RKO (cell line): ENCODE measurements around the gene RPL29.

ENCODE experiments used
- DNase-seq: peaks from one replicate; pipeline ENCODE4 v3.0.0-alpha.2; 2016; ENCODE audit warnings: low spot score

RPL29 gene

GRCh38 chr3:51982352-51982837, 13.3 kb downstream of the RPL29 start:
- DNase-seq, result peak; percentile 89

- DNase-seq, result no peak
These were observed 15.4 kb downstream of the RPL29 start for GRCh38 chr3:51980253-51980652.

GRCh38 chr3:51978143-51978502, 17.6 kb downstream of the RPL29 start:
- no peak for DNase-seq

- DNase-seq, result no peak
These were observed 18.1 kb downstream of the RPL29 start for GRCh38 chr3:51977446-51978142.

- no peak for DNase-seq
These were observed 19.7 kb downstream of the RPL29 start for GRCh38 chr3:51975852-51976549.

GRCh38 chr3:51974963-51975851, 20.5 kb downstream of the RPL29 start, which contains the start of gene ABHD14A:
ABHD14A (plus strand) TSS chr3:51975064; CDS start chr3:51975136, 72 bp downstream.
- DNase-seq, result peak; percentile 81

- peak; percentile 54 for DNase-seq
These were observed 21.3 kb downstream of the RPL29 start for GRCh38 chr3:51974277-51974962.

- no peak for DNase-seq
These were observed 24.3 kb downstream of the RPL29 start for GRCh38 chr3:51971350-51971749.

- DNase-seq, result no peak
These were observed 24.9 kb downstream of the RPL29 start for GRCh38 chr3:51970606-51971300.

GRCh38 chr3:51969841-51970240, 25.9 kb downstream of the RPL29 start:
- DNase-seq, result no peak

- no peak for DNase-seq
These were observed 26.6 kb downstream of the RPL29 start for GRCh38 chr3:51968883-51969678.

GRCh38 chr3:51968170-51968775, 27.4 kb downstream of the RPL29 start:
- peak; percentile 42 for DNase-seq

GRCh38 chr3:51967384-51968169, 28.1 kb downstream of the RPL29 start, which contains the start of gene PCBP4:
PCBP4 (minus strand) TSS chr3:51967454; CDS start chr3:51961240, 6,214 bp downstream.
- DNase-seq, result peak; percentile 66

GRCh38 chr3:51966922-51967383, 28.7 kb downstream of the RPL29 start:
- DNase-seq, result no peak

- DNase-seq, result no peak
These were observed 29.2 kb downstream of the RPL29 start for GRCh38 chr3:51966486-51966885.

- DNase-seq, result no peak
These were observed 29.7 kb downstream of the RPL29 start for GRCh38 chr3:51966016-51966415.

- DNase-seq, result no peak
These were observed 31.2 kb downstream of the RPL29 start for GRCh38 chr3:51964521-51964920.

- no peak for DNase-seq
These were observed 31.7 kb downstream of the RPL29 start for GRCh38 chr3:51963951-51964451.
